GM23248 (cell line): Measurements from ENCODE around the gene PTPRN2.

ENCODE experiments used
- EZH2 ChIP-seq: fragments of 200-600 bp; sonication (generic); IDR thresholded peaks from 2 replicates; pipeline ENCODE4 v1.6.1; 2018; ENCODE audit warnings: antibody characterized with exemption, mild to moderate bottlenecking; ENCODE audit not compliant: insufficient read depth, poor library complexity, severe bottlenecking
- EZH2phosphoT487 ChIP-seq: fragments of 200-600 bp; sonication (generic); IDR thresholded peaks from 2 replicates; pipeline ENCODE4 v1.6.1; 2018; ENCODE audit warnings: antibody characterized with exemption, moderate library complexity, mild to moderate bottlenecking, low read depth; ENCODE audit not compliant: insufficient read depth

DNA sequence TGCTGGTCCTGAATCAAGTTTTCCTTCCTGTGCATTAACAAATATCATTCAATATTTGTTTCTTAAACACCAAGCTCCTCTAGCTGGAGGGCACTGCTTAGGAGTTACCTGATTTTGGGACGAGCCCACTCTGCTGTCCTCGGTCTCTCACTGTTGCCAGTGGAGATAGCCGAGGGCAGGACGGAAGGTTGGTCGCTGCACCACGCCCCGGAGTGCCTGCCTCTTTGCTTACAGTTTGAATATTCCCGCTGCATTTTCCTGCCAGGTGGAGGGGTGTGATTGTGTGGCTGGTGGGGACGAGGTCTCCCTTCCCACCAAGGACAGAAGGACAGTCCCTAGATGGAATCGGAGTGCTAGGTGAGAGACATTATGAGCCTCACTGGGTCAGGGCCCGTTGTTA, 1049.3 kb downstream of the PTPRN2 start:
- TF ChIP-seq EZH2 (no peak), EZH2phosphoT487 (no peak)
